Activated CD8-positive, alpha-beta memory T cell treated with anti-CD3 and anti-CD28 coated beads for 4 hours (primary cell): Measurements from ENCODE around the gene PRKAG2.
A peak's percentile ranks its signal among the peaks of the same experiment; 100 is the strongest.
"Not testable (repeated sequence)": the region's sequence is repeated elsewhere in the genome, so short reads cannot be mapped to it uniquely, and the experiment has no call there.

Experiments
- DNase-seq, 2 donors: peaks; one replicate each; pipeline ENCODE4 v3.0.0-alpha.2; 2020; ENCODE audit warnings: low read depth in 2 of 2

The PRKAG2 gene

DNA sequence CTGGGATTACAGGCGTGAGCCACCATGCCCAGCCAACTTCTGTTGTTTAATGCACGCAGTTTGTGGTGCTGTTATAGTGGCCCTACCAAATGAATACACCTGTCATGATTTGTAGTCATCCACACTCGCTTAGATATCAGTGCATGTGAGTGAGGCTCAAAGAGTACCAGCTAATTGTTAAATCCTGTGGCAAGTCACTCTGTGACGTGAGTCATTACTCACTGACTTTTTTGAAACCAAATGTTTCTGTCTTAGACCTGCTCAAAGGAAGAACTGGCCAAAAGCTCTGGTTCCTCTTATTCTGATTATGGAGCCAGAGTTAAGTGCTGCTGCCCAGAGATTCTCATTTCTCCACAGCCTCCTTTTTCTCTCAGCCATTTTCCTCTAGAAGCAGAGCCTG lies 109.4 kb downstream of the PRKAG2 start:
- no peak for DNase-seq

DNA sequence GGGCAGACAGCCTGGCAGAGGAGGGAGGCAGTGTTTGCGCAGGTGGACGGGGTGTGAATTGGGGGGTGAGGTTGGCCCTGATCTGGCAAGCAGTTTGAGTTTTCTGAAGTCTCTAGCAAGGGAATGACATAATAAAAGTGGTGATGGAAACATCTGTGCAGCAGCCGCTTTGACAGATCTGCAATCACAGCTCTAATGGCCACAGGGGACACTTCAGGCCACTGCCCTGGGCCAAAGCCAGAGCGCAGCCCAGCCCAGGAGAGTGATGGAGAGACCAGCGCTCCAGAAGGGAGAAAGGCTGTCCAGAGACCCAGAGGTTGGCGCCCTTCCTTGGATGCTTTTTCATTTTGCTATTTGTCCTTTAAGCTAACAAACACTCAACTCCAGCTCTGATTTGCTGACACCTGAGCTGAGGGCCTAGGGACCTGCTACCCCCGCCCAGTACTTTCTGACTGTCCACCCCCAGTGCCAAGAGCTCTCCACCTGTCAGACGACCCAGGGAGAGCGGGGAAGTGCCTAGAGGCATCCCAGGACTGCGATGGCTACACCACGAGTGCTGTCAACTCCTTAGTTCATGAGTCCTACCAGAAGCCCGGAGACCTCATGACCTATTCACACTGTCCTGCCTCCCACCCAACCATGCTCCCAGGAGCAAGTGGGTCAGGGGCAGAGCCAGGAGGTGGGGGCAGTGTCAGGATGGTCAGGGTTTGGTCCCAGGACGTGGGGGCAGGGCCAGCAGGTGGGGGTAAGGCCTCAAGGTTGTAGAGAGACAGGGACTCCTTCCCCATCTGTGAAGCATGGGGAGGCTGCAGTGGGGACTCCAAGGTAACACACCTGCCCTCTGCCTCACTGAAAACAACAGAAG lies 112.6 kb downstream of the PRKAG2 start:
- DNase-seq: no peak

DNA sequence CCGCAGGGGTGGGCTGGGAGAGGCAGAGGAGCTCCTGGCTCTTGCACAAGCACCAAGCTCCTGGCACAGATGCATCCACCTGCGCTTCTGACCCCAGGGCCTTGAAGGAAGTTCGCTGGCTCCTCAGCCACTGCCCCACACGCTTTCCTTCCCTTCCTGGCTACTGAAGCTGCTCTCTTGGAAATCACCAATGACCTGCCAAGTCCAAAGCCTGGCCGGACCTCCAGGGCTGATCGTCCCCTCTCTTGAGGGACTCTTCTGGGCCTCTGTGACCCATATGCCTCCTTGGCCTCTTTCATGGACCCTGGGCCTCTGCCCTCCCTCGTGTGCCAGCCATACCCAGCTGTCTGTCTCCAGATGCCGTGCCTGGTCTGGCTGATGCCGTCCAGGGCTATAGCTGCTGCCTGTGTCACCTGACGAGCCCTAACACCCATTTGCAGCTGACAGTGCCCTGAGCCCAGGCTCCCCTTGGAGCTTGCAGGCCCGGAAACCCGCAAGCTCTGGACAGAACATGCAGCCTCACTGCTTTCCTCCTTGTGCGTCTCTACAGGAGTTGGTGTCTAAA lies 113.4 kb downstream of the PRKAG2 start:
- DNase-seq: no peak

DNA sequence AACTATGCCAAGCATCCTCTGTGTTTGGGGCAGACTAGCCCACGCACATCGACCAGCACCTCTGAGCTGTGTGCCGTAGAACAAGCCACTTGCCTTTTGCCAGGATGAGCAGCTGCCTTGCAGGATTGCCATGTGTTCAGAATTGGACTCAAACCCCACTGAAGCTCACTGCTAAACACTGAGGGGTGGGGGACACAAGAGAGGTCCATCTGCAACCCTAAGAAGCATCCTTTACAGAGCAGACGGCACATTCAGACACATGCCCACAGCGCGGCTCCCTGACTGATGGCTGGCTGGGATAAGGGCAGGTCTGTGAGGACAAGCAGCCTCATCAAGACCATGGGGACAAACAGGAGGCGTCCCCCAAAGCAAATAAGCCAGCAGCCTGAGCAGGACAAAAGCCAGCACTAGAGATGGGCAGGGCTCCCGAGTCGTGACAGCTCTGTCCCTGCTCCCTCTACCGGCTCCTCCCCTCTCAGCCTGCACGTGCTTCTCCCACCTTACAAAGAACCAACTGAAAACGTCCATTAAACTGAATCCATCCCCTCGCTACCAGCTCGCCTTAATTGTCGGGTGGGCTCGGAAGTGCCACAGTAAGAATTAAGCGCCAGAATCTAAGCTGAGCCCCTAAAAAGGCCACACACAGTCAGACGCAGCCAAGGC lies 114.2 kb downstream of the PRKAG2 start:
- DNase-seq: no peak

DNA sequence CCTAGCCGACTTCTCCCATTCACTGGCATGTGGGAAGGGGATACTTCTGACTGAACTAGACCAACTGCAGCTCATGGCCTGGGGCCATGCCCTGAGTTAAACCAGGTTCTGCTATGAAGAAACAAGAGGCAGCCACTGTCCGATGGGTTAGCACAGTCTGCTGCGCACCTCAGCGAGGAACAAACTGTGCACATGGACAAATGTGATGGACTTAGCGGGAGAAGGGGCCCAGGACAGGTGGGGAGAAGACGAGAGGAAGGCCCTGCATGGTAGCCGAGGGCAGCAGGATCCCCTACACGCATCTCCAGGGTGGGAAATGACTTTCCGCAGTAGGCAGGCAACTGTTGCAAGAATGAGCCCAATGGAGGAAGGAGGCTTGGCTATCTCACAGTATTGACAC lies 115.0 kb downstream of the PRKAG2 start:
- DNase-seq: no peak

DNA sequence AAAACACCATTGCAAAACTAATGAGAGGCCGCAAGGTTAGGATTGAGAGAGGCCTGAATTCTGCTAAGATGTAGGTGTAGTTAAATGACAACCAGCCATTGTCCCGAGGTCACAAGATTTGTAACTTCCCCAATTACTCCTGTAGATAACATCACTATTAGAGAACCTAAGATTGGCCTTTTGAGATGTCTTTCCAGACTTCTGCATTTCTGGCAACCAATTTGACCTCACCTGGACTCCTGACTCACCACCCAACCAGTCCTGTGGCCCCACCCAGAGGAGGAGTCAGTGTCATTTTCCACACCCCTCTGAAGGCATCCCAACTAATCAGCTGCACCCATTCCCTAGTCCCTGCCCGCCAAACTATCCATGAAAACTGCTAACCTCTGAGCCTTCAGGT lies 115.7 kb downstream of the PRKAG2 start:
- no peak for DNase-seq

DNA sequence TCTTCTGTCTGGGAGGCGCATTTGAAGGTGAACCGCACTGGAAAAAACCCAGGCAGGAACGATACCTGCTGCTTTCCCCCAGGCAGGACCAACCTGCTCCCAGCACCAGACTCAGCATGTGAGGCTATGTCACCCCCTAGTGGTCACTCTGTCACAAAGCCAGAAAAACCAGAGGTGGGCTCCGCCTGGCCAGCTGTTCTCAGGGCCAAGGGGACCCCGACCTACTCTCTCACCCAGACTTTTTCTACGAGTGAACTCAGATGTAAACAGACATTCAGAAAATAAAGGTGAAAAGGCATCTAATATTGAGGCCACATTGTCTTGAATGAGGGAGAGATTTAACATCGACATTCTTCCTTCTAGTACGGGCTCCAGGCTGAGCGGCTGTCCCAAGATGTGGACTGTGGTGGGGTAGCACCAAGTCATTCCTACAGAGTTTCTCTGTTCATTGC lies 117.3 kb downstream of the PRKAG2 start:
- peak in 1 of 2 donors; percentile 35 for DNase-seq

DNA sequence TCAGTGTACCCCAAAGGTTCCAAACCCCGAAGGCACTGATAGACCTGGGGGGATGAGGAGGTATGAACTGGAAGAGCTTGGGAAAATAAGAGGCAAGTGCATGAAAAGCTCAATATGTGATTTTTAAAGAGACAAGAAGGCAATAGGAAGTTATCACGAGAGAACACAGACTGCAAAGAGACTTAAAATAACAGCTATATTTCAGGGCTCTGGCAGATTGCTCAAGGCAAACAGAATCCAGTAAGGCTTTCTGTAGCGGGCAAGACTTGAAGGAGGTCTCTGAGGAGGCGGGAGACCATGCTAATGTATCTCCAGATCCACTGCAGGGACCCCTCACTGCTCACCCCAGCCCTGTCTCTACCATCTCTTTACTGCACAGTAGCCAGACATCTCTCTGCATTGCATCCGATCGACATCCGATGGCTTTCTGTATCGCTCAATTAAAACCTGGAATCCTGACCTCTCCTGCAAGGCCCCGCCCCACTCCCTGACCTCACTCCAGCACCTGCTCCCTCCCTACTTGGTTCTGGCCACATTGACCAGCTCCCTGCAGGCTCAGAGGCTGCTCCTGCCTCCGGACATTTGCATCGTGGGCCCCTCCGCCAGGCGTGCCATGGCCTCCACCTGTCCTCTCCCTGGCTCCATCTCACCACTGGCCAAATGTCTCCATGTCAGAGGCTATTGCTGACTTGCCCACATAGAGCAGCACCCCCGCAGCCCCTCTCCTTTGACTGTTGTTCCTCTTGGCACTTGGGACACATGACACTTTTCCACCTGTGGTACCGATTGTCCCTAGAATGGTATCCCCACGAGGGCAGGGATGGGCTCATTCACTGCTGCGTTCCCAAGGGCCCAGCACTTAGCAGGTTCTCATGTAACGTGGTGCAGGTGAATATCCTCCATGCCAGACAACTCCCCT lies 118.0 kb downstream of the PRKAG2 start:
- DNase-seq: no peak

DNA sequence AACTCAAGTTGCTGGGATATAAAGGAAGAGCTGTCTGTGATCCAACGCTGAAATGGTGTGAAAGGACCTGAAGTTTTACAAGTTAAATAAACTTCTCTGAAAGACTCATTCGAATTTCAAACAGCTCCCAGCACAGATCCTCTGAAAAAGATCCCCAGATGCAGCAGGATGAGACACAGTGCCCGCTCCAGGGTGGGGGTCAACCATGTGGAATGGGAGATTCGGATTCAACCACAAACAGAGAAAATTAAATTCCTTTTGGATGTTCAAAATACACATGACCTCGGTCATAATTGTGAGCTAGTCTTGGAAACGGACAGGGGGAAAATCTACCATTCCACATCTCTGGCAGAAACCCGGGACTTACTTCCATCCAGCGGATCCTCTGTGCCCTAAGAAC lies 119.6 kb downstream of the PRKAG2 start:
- DNase-seq: no peak

DNA sequence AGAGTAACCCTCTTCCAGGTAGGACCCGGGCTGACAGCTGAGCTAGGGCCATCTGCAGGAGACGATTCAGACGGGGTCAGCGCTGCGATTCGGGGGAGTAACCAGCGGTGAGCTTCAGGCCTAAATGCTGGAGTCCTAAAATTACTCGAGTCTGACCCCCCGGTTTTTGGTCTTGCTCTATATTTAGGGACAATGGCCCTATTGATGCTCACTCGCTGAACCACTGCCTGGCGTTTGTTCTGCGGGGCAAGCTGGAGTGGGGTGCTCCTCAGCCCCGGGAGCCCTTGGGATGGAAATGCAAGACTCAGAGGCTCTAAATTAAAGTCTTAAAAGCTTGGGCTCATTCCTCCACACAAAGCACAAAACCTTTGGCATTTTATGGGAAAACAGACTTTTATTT lies 120.0 kb downstream of the PRKAG2 start:
- DNase-seq: no peak

DNA sequence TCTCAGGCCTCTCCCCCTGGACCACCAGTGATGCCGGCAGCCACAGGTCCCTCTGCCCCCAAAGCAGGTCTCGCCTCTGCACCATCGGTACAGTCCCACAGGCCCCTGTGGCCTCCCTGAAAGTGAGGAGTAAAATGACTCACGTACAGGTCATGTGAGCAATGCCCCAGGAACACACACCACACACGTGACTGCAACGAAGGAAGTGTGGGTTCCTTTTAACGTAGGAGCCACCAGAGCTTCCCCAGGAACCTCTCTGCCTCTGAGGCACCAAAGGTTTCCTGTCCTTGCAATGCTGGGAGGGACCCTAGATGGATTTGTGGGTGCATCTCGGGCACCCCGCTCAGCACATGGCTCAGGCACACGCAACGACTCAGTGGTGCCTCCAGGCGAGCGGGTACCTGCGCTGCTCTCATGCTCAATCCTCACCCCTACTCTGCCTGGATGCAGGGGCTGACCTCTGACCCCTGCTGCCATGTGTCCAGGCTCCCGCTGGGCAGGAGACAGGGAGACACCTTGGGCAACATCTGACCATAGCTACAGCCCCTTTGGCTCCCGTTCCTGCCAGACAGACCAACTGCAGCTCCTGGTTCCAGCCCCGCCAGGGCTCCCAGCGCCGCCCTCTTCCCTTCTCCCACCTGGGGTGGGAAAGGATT lies 120.7 kb downstream of the PRKAG2 start:
- peak; percentile 23 to 59 for DNase-seq

DNA sequence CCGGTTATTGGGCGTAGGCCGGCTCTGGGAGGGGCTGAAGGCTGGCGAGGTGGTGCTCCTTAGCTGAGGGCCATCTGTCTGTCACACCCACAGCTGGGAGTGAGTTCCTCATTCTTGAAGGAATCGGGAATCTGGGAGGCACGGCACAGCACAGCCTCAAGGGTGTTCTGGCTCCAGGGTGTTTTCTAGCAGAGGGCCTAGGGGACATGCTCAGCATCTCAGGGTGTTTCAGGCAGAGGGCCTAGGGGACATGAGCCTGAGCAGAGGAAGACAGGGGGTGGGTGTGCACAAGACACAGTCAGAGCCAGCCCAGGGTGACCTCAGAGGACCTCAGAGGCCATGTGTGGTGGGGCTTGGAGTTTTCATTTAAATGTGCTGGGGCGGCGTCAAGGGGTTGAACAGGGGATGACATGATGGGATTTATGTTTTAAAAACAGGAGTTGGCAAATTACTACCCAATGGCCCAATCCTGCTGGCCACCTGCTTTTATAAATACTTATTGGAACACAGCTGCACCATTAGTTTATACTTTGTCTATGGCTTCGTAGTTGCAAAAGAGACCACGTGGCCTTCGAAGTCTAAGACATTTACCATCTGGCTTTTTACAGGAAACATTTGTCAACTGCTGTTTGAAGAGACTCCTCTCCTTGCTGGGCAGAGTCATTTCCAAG lies 121.6 kb downstream of the PRKAG2 start:
- DNase-seq: no peak

DNA sequence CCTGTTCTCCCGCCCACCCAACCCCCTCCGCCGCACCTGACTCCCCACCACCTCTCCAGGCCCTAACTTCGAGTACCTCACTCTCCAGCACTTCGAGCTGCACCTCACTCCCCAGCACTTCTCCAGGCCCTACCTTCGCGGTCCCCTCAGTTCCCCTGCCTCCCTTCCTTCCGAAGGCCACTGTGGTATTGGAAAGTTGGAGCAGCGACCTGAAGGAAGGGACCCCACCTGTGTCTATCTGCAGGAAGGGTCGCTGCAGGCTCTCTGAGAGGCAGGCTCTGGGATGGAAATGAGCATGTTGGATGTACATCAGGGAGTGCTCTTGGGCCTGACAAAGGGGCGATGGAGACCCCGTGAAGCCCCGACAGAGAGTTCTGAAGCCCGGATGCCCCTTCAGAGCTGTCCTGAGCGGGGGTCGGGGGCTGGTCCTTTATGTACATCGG lies 122.2 kb downstream of the PRKAG2 start:
- DNase-seq: no peak

DNA sequence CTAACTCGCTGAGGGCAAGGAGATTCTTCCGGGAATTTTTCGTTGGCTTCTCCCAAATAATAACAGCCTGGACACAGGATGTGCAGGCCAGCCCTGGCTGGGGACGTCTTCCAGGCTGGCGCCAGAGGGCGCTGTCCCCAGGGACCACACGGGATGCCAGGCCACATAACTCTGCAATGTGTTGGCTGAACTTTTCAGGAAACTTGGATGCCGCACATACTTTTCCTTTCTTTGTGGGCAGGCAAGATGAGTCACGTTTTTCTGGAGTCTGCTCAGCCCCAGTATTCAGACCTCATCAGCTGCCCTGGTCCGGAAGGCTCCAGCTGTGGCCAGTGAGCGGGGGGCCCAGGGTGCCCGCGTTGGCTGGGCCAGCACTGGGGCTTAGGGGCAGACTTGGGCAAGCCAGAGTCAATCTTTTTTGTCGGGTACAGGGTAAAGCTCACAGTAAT lies 122.7 kb downstream of the PRKAG2 start:
- DNase-seq: no peak

DNA sequence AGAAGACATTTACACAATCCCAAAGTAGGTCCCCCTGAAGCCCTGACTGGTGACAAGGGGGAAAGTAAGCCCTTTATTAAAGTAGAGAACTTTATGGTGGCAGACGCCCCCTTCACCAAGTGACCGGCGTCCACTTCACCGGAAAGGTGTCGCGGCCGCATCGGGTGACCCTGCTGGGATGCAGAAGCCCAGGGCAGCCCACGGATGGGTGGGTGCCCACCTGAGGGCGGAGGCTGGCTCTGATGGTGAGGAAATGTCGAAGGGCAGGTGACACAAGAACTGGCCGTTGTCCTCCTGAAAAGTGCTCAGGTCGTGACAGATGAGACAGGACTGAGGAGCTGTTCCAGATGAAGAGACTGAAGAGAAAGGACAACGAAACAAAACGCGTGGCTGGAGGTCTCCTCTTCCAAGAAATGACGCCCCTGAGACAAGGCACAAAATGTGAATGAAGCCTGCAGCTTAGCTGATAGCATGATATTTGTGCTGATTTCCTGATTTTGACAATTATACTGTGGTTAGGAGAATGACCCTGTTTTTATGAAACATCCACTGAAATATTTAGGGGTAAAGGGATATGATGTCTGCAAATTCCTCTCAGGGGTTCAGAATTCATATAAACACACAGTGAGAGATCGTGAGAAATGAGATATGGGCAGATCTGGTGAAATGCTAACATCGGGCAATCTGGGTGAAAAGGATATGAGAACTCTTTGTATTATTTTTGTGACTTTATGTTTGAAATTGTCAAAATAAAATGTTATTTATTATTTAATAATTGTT lies 123.9 kb downstream of the PRKAG2 start:
- no peak for DNase-seq

DNA sequence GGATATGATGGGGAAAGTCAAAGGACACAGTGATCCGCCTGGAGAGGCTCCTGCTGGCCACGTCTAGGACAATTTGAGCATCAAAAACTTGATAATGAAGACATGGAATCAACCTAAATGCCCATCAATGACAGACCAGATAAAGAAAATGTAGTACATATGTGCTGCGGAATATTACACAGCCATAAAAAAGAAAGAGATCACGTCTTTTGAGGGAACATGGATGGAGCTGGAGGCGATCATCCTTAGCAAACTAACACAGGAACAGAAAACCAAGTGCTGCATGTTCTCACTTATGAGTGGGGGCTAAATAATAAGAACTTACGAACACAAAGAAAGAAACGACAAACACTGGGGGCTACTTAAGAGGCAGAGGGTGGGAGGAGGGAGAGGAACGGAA lies 124.9 kb downstream of the PRKAG2 start:
- no peak for DNase-seq

DNA sequence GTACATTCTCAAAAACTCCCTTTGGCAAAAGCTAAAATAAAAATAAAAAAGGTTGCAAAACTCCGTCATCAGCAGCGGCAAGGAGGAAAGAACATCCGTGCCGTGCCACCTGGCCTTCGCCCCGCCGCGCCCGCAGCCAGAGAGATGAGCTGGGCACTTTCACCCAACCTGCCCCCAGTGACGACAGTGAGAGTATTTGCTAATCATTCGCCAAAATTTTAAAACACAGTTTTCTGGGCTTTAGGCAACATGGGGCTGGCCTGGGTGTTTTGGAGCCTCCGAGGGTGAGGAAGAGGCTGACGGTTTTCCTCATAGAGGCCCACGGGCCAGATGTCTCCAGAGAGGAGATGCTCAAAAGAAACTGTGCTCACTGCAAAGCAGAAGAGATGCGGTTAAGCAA lies 128.2 kb downstream of the PRKAG2 start:
- no peak for DNase-seq

DNA sequence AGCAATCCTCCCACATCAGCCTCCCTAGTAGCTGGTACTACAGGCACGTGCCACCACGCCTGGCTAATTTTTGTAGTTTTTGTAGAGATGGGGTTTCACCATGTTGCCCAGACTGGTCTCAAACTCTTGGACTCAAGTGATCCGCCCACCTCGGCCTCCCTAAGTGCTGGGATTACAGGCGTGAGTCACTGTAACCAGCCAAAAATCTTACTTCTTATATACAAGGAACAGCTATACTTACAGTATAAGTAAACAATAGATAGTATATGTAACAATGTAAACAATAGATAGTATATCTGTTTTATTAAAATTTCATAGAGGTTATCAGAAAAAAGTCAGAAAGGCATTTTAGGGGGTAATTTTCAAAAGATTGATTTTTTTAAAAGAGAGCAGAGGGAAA lies 128.9 kb downstream of the PRKAG2 start:
- DNase-seq: not testable (repeated sequence)

DNA sequence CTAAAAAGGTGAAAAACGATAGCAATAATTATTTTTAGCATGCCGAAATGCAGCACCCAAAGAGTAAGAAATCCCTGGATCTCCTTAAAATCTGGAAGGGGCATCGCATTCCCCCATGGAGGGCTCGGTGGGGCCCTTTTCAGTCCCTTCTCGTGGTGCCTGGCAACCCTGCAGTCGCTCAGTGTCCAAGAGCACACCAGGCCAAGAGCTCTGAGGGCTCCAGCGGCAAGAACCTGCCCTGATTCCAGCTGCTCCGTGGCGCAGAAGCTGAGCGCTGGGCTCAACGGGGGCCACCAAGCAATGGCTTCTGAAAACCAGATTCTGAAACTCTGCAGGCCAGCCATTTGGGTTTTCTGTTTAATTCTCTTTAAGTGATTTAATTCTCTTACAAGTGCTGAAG lies 131.2 kb downstream of the PRKAG2 start:
- DNase-seq: no peak
